NCI-H82 (cell line): ENCODE measurements around the gene CORO1C.

ENCODE experiments used
- DNase-seq: peaks from one replicate; lab custom pipeline; 2025; lab: John Stamatoyannopoulos, UW

Gene CORO1C

GRCh38 chr12:108647585-108648287, 83.6 kb downstream of the CORO1C start:
- DNase-seq = no peak

GRCh38 chr12:108646600-108647579, 84.4 kb downstream of the CORO1C start:
- no peak for DNase-seq

- no peak for DNase-seq
These were observed 85.4 kb downstream of the CORO1C start for GRCh38 chr12:108645686-108646599.

- no peak for DNase-seq
These were observed 86.6 kb downstream of the CORO1C start for GRCh38 chr12:108644811-108645120.

GRCh38 chr12:108643941-108644810, 87.1 kb downstream of the CORO1C start:
- DNase-seq = no peak

- no peak for DNase-seq
These were observed 88.2 kb downstream of the CORO1C start for GRCh38 chr12:108642899-108643654.

- DNase-seq = peak; percentile 83
These were observed 88.9 kb downstream of the CORO1C start for GRCh38 chr12:108642269-108642870.

GRCh38 chr12:108641446-108642268, 89.7 kb downstream of the CORO1C start:
- DNase-seq = no peak

- DNase-seq = peak; percentile 71
These were observed 90.4 kb downstream of the CORO1C start for GRCh38 chr12:108640802-108641445.

GRCh38 chr12:108638997-108639822, 92.1 kb downstream of the CORO1C start:
- DNase-seq = no peak

GRCh38 chr12:108638141-108638827, 93.0 kb downstream of the CORO1C start:
- DNase-seq = peak; percentile 41

- no peak for DNase-seq
These were observed 93.9 kb downstream of the CORO1C start for GRCh38 chr12:108637222-108637971.

- no peak for DNase-seq
These were observed 95.1 kb downstream of the CORO1C start for GRCh38 chr12:108635997-108636808.

GRCh38 chr12:108635201-108635996, 95.9 kb downstream of the CORO1C start:
- peak; percentile 41 for DNase-seq

- DNase-seq = peak; percentile 20
These were observed 97.0 kb downstream of the CORO1C start for GRCh38 chr12:108634341-108634751.
